GM23248 (cell line): ENCODE data around the gene CFAP119. TPM values are rescaled to one million over a fixed set of nuclear protein-coding genes. Genes with fewer than 3 reads are reported as not detected.
A peak's percentile ranks its signal among the peaks of the same experiment; 100 is the strongest.

Experiments
- DNase-seq: peaks from one replicate; pipeline ENCODE4 v3.0.0-alpha.2; 2015
- H2AFZ ChIP-seq: fragments of 200-600 bp; sonication (generic); 2 replicates; pipeline ENCODE4 v1.6.1; 2016; ENCODE audit warnings: antibody characterized with exemption
- H3F3A ChIP-seq: fragments of 200-600 bp; sonication (generic); 2 replicates; pipeline ENCODE4 v1.6.1; 2016; ENCODE audit warnings: mild to moderate bottlenecking, antibody characterized with exemption, mixed run types; ENCODE audit not compliant: insufficient read depth
- H3K27ac ChIP-seq: fragments of 200-600 bp; sonication (generic); 2 replicates; pipeline ENCODE4 v1.5.1; 2016; ENCODE audit warnings: mild to moderate bottlenecking
- H3K27me3 ChIP-seq: fragments of 200-600 bp; sonication (generic); replicated peaks from 2 replicates; pipeline ENCODE4 v1.6.1; 2016; ENCODE audit warnings: mild to moderate bottlenecking; ENCODE audit not compliant: insufficient read depth
- H3K36me3 ChIP-seq: fragments of 200-600 bp; sonication (generic); 2 replicates; pipeline ENCODE4 v1.6.1; 2016; ENCODE audit warnings: low read depth, mild to moderate bottlenecking
- H3K4me1 ChIP-seq: fragments of 200-600 bp; sonication (generic); 2 replicates; pipeline ENCODE4 v1.6.1; 2016; ENCODE audit warnings: mild to moderate bottlenecking; ENCODE audit not compliant: insufficient read depth
- H3K4me2 ChIP-seq: fragments of 200-600 bp; sonication (generic); one replicate; pipeline ENCODE4 v1.6.1; 2016; ENCODE audit warnings: mild to moderate bottlenecking; ENCODE audit not compliant: unreplicated experiment
- H3K4me3 ChIP-seq: fragments of 200-600 bp; sonication (generic); 2 replicates; pipeline ENCODE4 v1.5.1; 2016; ENCODE audit warnings: mild to moderate bottlenecking
- H3K79me2 ChIP-seq: fragments of 200-600 bp; sonication (generic); 2 replicates; pipeline ENCODE4 v1.6.1; 2016; ENCODE audit warnings: mild to moderate bottlenecking; ENCODE audit not compliant: insufficient read depth
- H3K9ac ChIP-seq: fragments of 200-600 bp; sonication (generic); 2 replicates; pipeline ENCODE4 v1.6.1; 2016; ENCODE audit warnings: mild to moderate bottlenecking
- H3K9me2 ChIP-seq: fragments of 200-600 bp; sonication (generic); 2 replicates; pipeline ENCODE4 v1.6.1; 2016; ENCODE audit warnings: mixed run types, mild to moderate bottlenecking, moderate library complexity; ENCODE audit not compliant: insufficient read depth
- H3K9me3 ChIP-seq: fragments of 200-600 bp; sonication (generic); one replicate; pipeline ENCODE4 v1.6.1; 2017; ENCODE audit warnings: low read depth
- H4K20me1 ChIP-seq: fragments of 200-600 bp; sonication (generic); 2 replicates; pipeline ENCODE4 v1.6.0; 2016; ENCODE audit not compliant: insufficient read depth
- EZH2 ChIP-seq: fragments of 200-600 bp; sonication (generic); IDR thresholded peaks from 2 replicates; pipeline ENCODE4 v1.6.1; 2018; ENCODE audit warnings: antibody characterized with exemption, mild to moderate bottlenecking; ENCODE audit not compliant: insufficient read depth, poor library complexity, severe bottlenecking
- EZH2phosphoT487 ChIP-seq: fragments of 200-600 bp; sonication (generic); IDR thresholded peaks from 2 replicates; pipeline ENCODE4 v1.6.1; 2018; ENCODE audit warnings: antibody characterized with exemption, moderate library complexity, mild to moderate bottlenecking, low read depth; ENCODE audit not compliant: insufficient read depth
- WGBS, 2 experiments: methylation state at CpG; one replicate each; pipeline ENCODE4 v1.1.6; 2015 to 2017; ENCODE audit warnings: low lambda C conversion rate in 2 of 2, low coverage in 1 of 2; ENCODE audit errors: missing lambda C conversion rate in 2 of 2; 5-methylcytosine and 5-hydroxymethylcytosine counted together
- in situ Hi-C: fragments of 300-500 bp; cut with MboI; formaldehyde crosslinking; loops from 2 replicates; pipeline ENCODE4 v1.15.0; 2020
- polyA plus RNA-seq: library from polyadenylated mRNA; unstranded; fragments of >200 nt; fragmentation: Nextera tagmentation; extraction: Ambion mirVana; gene quantifications from 2 replicates; pipeline ENCODE4 v1.2.1, GENCODE V29; 2016
- total RNA-seq: library from RNA; depleted of rRNA; stranded (reverse); fragments of >200 nt; shearing (Covaris generic); gene quantifications from 2 replicates; pipeline ENCODE4 v1.2.3, GENCODE V29; 2014

The CFAP119 gene
- total and polyA plus RNA-seq, 2 experiments from 2014 or later, result 2.7 to 4.6 TPM

DNA sequence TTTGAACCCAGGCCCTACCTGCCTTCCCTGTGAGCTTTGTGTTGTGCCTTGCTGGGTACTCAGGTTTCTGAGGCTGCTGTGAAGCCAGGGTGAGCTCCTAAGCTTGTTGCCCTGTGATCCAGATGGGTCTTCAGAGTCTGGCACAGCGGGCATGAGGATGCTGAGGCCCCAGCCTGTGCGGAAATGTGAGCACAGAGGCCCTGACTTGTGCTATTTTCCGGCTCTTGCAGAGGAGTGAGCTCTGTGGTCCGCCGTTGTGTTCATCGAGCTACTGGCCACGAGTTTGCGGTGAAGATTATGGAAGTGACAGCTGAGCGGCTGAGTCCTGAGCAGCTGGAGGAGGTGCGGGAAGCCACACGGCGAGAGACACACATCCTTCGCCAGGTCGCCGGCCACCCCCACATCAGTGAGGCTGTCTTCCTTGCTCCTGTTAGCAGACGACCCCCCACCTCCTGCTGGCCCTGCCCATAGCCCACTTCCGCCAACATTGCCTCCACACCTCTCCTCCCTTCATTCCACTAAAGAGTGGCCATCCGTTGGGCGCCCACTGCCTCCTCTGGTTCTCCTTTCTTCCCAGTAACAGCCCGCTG, 10.9 kb downstream of the CFAP119 start:
- no peak overlapping the region for H3K27ac ChIP-seq
- no peak for TF ChIP-seq EZH2phosphoT487
- H3K79me2 ChIP-seq, result peaks cover 19% of the 10 kb centered on the region
- DNase-seq, result no peak
- no peak overlapping the region for H3K9ac ChIP-seq
- H3K4me1 ChIP-seq, result peaks cover 10% of the 10 kb centered on the region
- no peaks in the 10 kb centered on the region for H4K20me1 ChIP-seq
- H3K9me2 ChIP-seq, result no peaks in the 10 kb centered on the region
- H2AFZ ChIP-seq, result no peak overlapping the region
- in situ Hi-C loops, result no loop called here
- H3K4me2 ChIP-seq, result no peak overlapping the region
- H3K27me3 ChIP-seq, result no peaks in the 10 kb centered on the region
- H3K9me3 ChIP-seq, result no peaks in the 10 kb centered on the region
- H3F3A ChIP-seq, result peaks cover 14% of the 10 kb centered on the region
- 95 to 97% methylated on average over 20 of the region's 20 CpGs for WGBS, 2 experiments
- H3K36me3 ChIP-seq, result no peaks in the 10 kb centered on the region
- H3K4me3 ChIP-seq, result no peak overlapping the region

DNA sequence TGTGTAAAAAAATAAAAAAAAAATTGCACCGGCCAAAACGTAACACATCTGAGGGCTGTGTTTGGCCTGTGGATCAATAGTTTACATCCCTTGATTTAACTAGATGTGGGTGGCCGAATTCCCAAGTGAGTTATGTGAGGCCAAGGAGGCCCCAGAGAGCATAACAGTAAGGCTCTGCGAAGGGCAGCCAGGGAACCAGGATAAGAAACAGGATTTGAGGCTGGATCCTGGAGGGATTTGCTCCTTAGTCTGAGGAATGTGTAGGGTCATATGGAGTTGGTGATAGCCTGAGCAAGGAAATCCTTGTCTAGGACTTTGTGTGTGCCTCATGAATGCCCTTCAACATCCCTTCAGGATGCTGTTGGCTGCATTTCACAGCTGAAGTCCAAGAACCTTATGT, 11.7 kb downstream of the CFAP119 start:
- no peak overlapping the region for H2AFZ ChIP-seq
- peaks cover 10% of the 10 kb centered on the region for H3K4me1 ChIP-seq
- H3K4me3 ChIP-seq, result no peak overlapping the region
- H3K9me3 ChIP-seq, result no peaks in the 10 kb centered on the region
- no peaks in the 10 kb centered on the region for H3K27me3 ChIP-seq
- H3K36me3 ChIP-seq, result peaks cover under 1% of the 10 kb centered on the region; the same call in 1 of the 2 replicates
- WGBS, 2 experiments, result 77 to 90% methylated on average over 4 of the region's 4 CpGs
- peaks cover 19% of the 10 kb centered on the region for H3K79me2 ChIP-seq
- H3K9ac ChIP-seq, result no peak overlapping the region
- in situ Hi-C loops, result no loop called here
- no peak for TF ChIP-seq EZH2phosphoT487
- TF ChIP-seq EZH2, result no peak
- H4K20me1 ChIP-seq, result no peaks in the 10 kb centered on the region
- peaks cover 19% of the 10 kb centered on the region for H3F3A ChIP-seq
- no peak for DNase-seq
- no peak overlapping the region for H3K4me2 ChIP-seq
- no peaks in the 10 kb centered on the region for H3K9me2 ChIP-seq
- H3K27ac ChIP-seq, result no peak overlapping the region

DNA sequence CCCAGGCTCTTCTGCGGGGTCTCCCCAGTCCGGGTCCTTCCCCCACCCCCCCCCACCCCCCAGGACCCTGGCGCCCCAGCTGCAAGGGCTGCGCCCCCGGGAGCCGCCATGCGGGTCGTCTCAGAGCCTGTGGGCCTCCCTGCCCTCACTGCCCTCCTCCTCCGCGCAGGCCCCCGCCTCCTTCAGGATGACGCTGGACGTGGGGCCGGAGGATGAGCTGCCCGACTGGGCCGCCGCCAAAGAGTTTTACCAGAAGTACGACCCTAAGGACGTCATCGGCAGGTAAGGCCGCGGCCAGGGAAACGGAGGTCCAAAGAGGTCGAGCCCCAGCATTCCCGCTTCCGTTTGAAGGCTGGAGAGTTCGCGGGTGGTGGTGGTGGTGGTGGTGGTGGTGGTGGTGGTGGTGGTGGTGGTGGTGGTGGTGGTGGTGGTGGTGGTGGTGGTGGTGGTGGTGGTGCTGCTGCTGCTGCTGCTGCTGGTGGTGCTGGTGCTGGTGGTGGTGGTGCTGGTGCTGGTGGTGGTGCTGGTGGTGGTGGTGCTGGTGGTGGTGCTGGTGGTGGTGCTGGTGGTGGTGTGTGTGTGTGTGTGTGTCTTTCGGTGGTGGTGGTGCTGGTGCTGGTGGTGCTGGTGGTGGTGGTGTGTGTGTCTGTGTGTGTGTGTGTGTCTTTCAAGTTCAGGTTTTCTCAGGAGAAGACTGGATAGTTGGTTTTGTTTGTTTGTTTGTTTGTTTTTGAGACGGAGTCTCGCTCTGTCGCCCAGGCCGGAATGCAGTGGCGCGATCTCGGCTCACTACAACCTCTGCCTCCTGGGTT, 13.0 kb downstream of the CFAP119 start:
- peaks cover 10% of the 10 kb centered on the region for H3K4me1 ChIP-seq
- no peak overlapping the region for H3K27ac ChIP-seq
- H4K20me1 ChIP-seq, result no peaks in the 10 kb centered on the region
- 20 to 23% methylated on average over 28 to 30 of the region's 36 CpGs for WGBS, 2 experiments
- in situ Hi-C loops, result no loop called here
- no peaks in the 10 kb centered on the region for H3K9me3 ChIP-seq
- TF ChIP-seq EZH2phosphoT487, result no peak
- no peak for TF ChIP-seq EZH2
- no peaks in the 10 kb centered on the region for H3K9me2 ChIP-seq
- peak overlapping the region; percentile 72 for H3K4me3 ChIP-seq
- peaks cover 19% of the 10 kb centered on the region for H3K79me2 ChIP-seq
- peak; percentile 74 for DNase-seq
- H3F3A ChIP-seq, result peaks cover 28% of the 10 kb centered on the region
- H3K9ac ChIP-seq, result peak overlapping the region; percentile 72
- H3K27me3 ChIP-seq, result no peaks in the 10 kb centered on the region
- no peak overlapping the region for H2AFZ ChIP-seq
- peak overlapping the region; percentile 24 for H3K4me2 ChIP-seq
- peaks cover 9% of the 10 kb centered on the region; the same call in 1 of the 2 replicates for H3K36me3 ChIP-seq

DNA sequence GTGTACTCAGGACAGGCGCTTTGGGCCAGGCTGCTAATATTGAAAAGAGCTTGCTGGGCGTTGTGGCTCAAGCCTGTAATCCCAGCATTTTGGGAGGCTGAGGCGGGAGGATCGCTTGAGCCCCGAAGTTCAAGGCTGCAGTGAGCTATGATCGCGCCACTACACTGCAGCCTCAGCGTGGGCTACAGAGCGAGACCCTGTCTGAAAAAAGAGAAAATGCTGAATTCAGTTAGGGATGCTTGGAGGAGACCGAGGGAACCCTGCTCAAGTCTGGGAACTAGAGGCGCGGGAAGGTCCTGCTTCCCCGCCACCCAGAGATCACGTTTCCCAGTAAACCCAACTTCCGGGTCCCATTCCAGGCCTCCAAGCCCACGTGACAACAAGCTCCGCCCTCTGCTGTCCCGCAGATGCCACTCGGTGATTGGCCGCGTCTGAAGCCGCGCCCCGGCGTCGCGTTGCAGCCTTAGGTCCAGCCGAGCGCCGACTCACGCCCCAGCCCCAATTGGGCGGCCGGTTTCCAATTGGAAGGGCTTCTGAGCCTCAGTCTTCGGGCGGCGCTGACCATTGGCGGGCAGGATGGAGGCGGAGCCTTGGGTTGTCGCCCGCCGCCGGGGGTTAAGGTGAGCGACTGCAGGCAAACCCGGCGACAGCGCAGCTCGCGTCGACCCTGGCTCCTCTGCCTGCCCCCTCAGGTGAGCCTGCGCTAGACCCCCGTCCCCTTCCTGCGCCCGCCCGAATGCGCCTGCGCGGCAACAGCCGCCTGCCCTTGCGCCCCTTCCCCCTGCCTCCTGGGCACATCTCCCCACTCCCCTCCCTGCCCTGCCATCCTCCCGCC, 13.8 kb downstream of the CFAP119 start, which contains the start of gene PHKG2:
TSS of gene PHKG2 (plus strand) at position 627 of the 835 bp plus-strand sequence. CDS start 396 bp downstream, outside the sequence.
- in situ Hi-C loops, result no loop called here
- no peaks in the 10 kb centered on the region for H4K20me1 ChIP-seq
- H3K9me3 ChIP-seq, result no peaks in the 10 kb centered on the region
- peaks cover 9% of the 10 kb centered on the region; the same call in 1 of the 2 replicates for H3K36me3 ChIP-seq
- WGBS, 2 experiments, result 3% methylated on average over 49 to 50 of the region's 60 CpGs
- peak within 1 kb of the TSS; percentile 87 for H2AFZ ChIP-seq
- H3K9ac ChIP-seq, result peak within 1 kb of the TSS; percentile 75
- peaks cover 19% of the 10 kb centered on the region for H3K79me2 ChIP-seq
- H3F3A ChIP-seq, result peaks cover 28% of the 10 kb centered on the region
- H3K4me1 ChIP-seq, result peaks cover 10% of the 10 kb centered on the region
- H3K9me2 ChIP-seq, result no peaks in the 10 kb centered on the region
- DNase-seq, result peak; percentile 100
- peak within 1 kb of the TSS; percentile 72 for H3K4me3 ChIP-seq
- H3K27me3 ChIP-seq, result no peaks in the 10 kb centered on the region
- TF ChIP-seq EZH2 (no peak), EZH2phosphoT487 (no peak)
- H3K27ac ChIP-seq, result peak within 1 kb of the TSS; percentile 81
- H3K4me2 ChIP-seq, result peak within 1 kb of the TSS; percentile 81
